HepG2 (cell line): ENCODE measurements around the gene CD248. TPM values are rescaled to one million over a fixed set of nuclear protein-coding genes. Genes with fewer than 3 reads are reported as not detected.

Experiments used
- AKAP8 ChIP-seq: sonication (generic); formaldehyde crosslinking; IDR thresholded peaks from 2 replicates; pipeline ENCODE4 v1.5.1; 2020; ENCODE audit warnings: mild to moderate bottlenecking, missing genetic modification reagents
- GABPB1 ChIP-seq: IDR thresholded peaks from 2 replicates; pipeline ENCODE4 v1.6.1; 2016; ENCODE audit warnings: mild to moderate bottlenecking, missing genetic modification reagents, moderate library complexity, missing compliant biosample characterization
- HDAC6 ChIP-seq: fragments of 200-600 bp; sonication (generic); IDR thresholded peaks from 2 replicates; pipeline ENCODE4 v1.7.0; 2017; ENCODE audit warnings: mild to moderate bottlenecking, antibody characterized with exemption, low read length, low read depth
- KAT8 ChIP-seq: IDR thresholded peaks from 2 replicates; pipeline ENCODE4 v1.6.1; 2016; ENCODE audit warnings: missing genetic modification reagents, missing compliant biosample characterization
- POLR2G ChIP-seq: fragments of 200-400 bp; formaldehyde crosslinking; IDR thresholded peaks from 2 replicates; pipeline ENCODE4 v1.6.1; 2018; ENCODE audit warnings: mild to moderate bottlenecking, low read depth, low read length, moderate library complexity
- REL ChIP-seq: sonication (generic); formaldehyde crosslinking; conservative IDR thresholded peaks from 2 replicates; pipeline ENCODE4 v1.8.0; 2022; ENCODE audit warnings: mild to moderate bottlenecking, missing genetic modification reagents, moderate library complexity
- SKIL ChIP-seq: sonication (generic); formaldehyde crosslinking; IDR thresholded peaks from 2 replicates; pipeline ENCODE4 v1.8.0; 2022; ENCODE audit warnings: missing genetic modification reagents, mild to moderate bottlenecking, moderate library complexity, borderline replicate concordance
- YY1 ChIP-seq: IDR thresholded peaks from 2 replicates; pipeline ENCODE4 v1.6.1; 2011; ENCODE audit warnings: low read length, low read depth, moderate library complexity, mild to moderate bottlenecking; ENCODE audit not compliant: insufficient read depth, insufficient replicate concordance
- ZFP91 ChIP-seq: sonication (generic); formaldehyde crosslinking; IDR thresholded peaks from 2 replicates; pipeline ENCODE4 v1.9.0; 2022; ENCODE audit warnings: missing genetic modification reagents, mild to moderate bottlenecking, borderline replicate concordance
- ZNF547 ChIP-seq: sonication (generic); formaldehyde crosslinking; IDR thresholded peaks from 2 replicates; pipeline ENCODE4 v1.5.1; 2020; ENCODE audit warnings: mild to moderate bottlenecking, missing genetic modification reagents
- ZNF629 ChIP-seq: sonication (generic); formaldehyde crosslinking; conservative IDR thresholded peaks from 2 replicates; pipeline ENCODE4 v1.5.0; 2020; ENCODE audit warnings: missing genetic modification reagents
- ZNF687 ChIP-seq: sonication (generic); formaldehyde crosslinking; IDR thresholded peaks from 2 replicates; pipeline ENCODE4 v1.5.1; 2020; ENCODE audit warnings: mild to moderate bottlenecking, missing genetic modification reagents, moderate library complexity
- polyA plus RNA-seq, 8 experiments: library from polyadenylated mRNA; depleted of rRNA in 3 of 8; stranded (reverse) in 7 of 8; unstranded in 1 of 8; fragments of >200 nt; fragmentation: Illumina TruSeq in 4 of 8; extraction: Trizol in 4 of 8; gene quantifications; 2 replicates each; pipeline versions ENCODE4 v1.2.1 to v1.2.3, GENCODE V29; 2011 to 2016; ENCODE audit warnings: low read depth in 4 of 8, missing spikeins in 1 of 8, mixed read lengths in 1 of 8; ENCODE audit not compliant: insufficient read depth in 1 of 8
- total RNA-seq, 5 experiments: library from RNA; depleted of rRNA; stranded (reverse); fragments of >200 nt; fragmentation: Illumina TruSeq; extraction: Trizol; gene quantifications; 2 replicates each; pipeline ENCODE4 v1.2.3, GENCODE V29; 2016; ENCODE audit warnings: low read depth in 1 of 5
- TF ChIP-seq, protein P1 (sequence below): sonication (generic); formaldehyde crosslinking; IDR thresholded peaks from 2 replicates; pipeline ENCODE4 v1.8.0; 2022; ENCODE audit warnings: missing genetic modification reagents, mild to moderate bottlenecking, borderline replicate concordance
- TF ChIP-seq, protein P2 (sequence below): sonication (generic); formaldehyde crosslinking; IDR thresholded peaks from 2 replicates; pipeline ENCODE4 v1.4.0; 2020; ENCODE audit warnings: mild to moderate bottlenecking, missing genetic modification reagents
- TF ChIP-seq, protein P3 (sequence below): sonication (generic); formaldehyde crosslinking; IDR thresholded peaks from 2 replicates; pipeline ENCODE4 v1.9.0; 2022; ENCODE audit warnings: low read depth, missing genetic modification reagents

The CD248 gene
- total and polyA plus RNA-seq, 2 of the 13 experiments (the other 11 are each of a cell fraction or from before 2014, with no cell fraction given) = 0.25 to 0.35 TPM

DNA sequence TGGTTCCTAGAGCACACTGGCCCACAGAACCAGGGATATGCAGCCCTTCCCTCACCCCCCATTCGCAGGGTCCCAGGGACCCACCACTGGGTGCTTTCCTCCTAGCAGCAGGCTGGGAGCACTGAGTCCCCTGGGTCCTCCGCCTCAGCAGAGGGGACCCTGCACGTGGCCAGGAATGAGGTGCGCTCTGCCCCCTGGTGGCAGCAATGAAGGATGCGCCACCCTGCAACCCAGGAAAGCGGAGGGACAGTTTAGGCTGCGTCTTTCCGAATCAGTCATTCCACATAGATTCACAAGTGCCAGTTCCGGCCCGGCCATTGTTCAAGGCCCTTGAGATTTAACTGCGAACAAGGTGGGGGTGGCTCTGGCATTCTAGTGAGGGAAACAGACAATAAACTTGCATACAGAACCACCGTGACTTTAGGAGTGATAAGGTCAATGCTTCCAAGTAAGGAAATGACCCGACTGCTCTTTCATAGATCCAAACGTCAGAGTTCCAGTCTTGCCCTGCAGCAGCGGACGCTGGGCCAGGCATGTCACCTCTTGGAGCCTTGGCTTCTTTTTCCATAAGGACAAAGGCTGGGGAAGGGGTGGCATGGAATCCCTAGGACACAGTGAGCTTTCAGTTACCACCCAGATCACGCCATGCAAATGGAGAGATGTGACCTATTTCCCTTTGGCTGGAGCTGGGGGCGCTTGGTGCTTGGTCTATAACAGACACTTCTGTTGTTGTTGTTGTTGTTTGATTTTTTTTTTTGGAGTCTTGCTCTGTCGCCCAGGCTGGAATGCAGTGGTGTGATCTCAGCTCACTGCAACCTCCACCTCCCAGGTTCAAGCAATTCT is 11.7 kb upstream of the CD248 start (continued):
- TF ChIP-seq, protein P1, sequence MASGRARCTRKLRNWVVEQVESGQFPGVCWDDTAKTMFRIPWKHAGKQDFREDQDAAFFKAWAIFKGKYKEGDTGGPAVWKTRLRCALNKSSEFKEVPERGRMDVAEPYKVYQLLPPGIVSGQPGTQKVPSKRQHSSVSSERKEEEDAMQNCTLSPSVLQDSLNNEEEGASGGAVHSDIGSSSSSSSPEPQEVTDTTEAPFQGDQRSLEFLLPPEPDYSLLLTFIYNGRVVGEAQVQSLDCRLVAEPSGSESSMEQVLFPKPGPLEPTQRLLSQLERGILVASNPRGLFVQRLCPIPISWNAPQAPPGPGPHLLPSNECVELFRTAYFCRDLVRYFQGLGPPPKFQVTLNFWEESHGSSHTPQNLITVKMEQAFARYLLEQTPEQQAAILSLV (CRISPR knock-in tag) = 0 out of 2 replicates have a peak, but pooled peaks have one; percentile 69
- TF ChIP-seq YY1 = peak; percentile 64
- TF ChIP-seq ZFP91 = peak; percentile 92
- TF ChIP-seq HDAC6 = no peak
- TF ChIP-seq KAT8 (CRISPR knock-in tag) = peak; percentile 74
- 0 out of 2 replicates have a peak, but pooled peaks have one; percentile 32 for TF ChIP-seq SKIL
- 0 out of 2 replicates have a peak, but pooled peaks have one; percentile 51 for TF ChIP-seq ZNF629
- peak; percentile 94 for TF ChIP-seq ZNF687 (CRISPR knock-in tag)
- no peak for TF ChIP-seq ZNF547 (CRISPR knock-in tag)
- 0 out of 2 replicates have a peak, but pooled peaks have one; percentile 56 for TF ChIP-seq AKAP8 (CRISPR knock-in tag)
- no peak for TF ChIP-seq REL (CRISPR knock-in tag)
- TF ChIP-seq POLR2G = 0 out of 2 replicates have a peak, but pooled peaks have one; percentile 33
- peak; percentile 56 for TF ChIP-seq GABPB1 (CRISPR knock-in tag)
- TF ChIP-seq, protein P2, sequence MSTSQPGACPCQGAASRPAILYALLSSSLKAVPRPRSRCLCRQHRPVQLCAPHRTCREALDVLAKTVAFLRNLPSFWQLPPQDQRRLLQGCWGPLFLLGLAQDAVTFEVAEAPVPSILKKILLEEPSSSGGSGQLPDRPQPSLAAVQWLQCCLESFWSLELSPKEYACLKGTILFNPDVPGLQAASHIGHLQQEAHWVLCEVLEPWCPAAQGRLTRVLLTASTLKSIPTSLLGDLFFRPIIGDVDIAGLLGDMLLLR (CRISPR knock-in tag) = peak; percentile 67
- TF ChIP-seq, protein P3, sequence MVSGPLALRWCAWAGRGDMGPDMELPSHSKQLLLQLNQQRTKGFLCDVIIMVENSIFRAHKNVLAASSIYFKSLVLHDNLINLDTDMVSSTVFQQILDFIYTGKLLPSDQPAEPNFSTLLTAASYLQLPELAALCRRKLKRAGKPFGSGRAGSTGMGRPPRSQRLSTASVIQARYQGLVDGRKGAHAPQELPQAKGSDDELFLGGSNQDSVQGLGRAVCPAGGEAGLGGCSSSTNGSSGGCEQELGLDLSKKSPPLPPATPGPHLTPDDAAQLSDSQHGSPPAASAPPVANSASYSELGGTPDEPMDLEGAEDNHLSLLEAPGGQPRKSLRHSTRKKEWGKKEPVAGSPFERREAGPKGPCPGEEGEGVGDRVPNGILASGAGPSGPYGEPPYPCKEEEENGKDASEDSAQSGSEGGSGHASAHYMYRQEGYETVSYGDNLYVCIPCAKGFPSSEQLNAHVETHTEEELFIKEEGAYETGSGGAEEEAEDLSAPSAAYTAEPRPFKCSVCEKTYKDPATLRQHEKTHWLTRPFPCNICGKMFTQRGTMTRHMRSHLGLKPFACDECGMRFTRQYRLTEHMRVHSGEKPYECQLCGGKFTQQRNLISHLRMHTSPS = peak; percentile 17; the same call in 1 of the 2 replicates
